ENCODE measurements around the gene CNR1.
"Not testable (repeated sequence)": the region's sequence is repeated elsewhere in the genome, so short reads cannot be mapped to it uniquely, and the experiment has no call there.

Gene CNR1

GRCh38 chr6:88165844-88166492 is at the start of gene CNR1:
Gene CNR1, minus strand, starts transcription at chr6:88166347. Its CDS starts 21,073 bp downstream, at chr6:88145274.
- no peak for DNase-seq (ENCODE audit: low spot score)

- DNase-seq (ENCODE audit: low spot score), result no peak
Observed at GRCh38 chr6:88211446-88211845, 45.3 kb upstream of the CNR1 start.

GRCh38 chr6:88209301-88209700 is 43.2 kb upstream of the CNR1 start:
- no peak for DNase-seq (ENCODE audit: low spot score)

GRCh38 chr6:88208726-88209125 is 42.6 kb upstream of the CNR1 start:
- no peak for DNase-seq (ENCODE audit: low spot score)

- not testable (repeated sequence) for DNase-seq (ENCODE audit: low spot score)
Observed at GRCh38 chr6:88201734-88202133, 35.6 kb upstream of the CNR1 start.

GRCh38 chr6:88184921-88185320 is 18.8 kb upstream of the CNR1 start:
- DNase-seq (ENCODE audit: low spot score), result no peak

GRCh38 chr6:88183471-88183870 is 17.3 kb upstream of the CNR1 start:
- no peak for DNase-seq (ENCODE audit: low spot score)

- no peak for DNase-seq (ENCODE audit: low spot score)
Observed at GRCh38 chr6:88179692-88180091, 13.5 kb upstream of the CNR1 start.

GRCh38 chr6:88177961-88178464 is 11.9 kb upstream of the CNR1 start:
- DNase-seq (ENCODE audit: low spot score), result no peak

- no peak for DNase-seq (ENCODE audit: low spot score)
Observed at GRCh38 chr6:88174906-88175305, 8.8 kb upstream of the CNR1 start.

- DNase-seq (ENCODE audit: low spot score), result no peak
Observed at GRCh38 chr6:88171312-88171711, 5.2 kb upstream of the CNR1 start.

GRCh38 chr6:88168362-88168761 is 2.2 kb upstream of the CNR1 start:
- no peak for DNase-seq (ENCODE audit: low spot score)

- DNase-seq (ENCODE audit: low spot score), result no peak
Observed at GRCh38 chr6:88167352-88167937, 1.3 kb upstream of the CNR1 start.

GRCh38 chr6:88166493-88167351 is 575 bp upstream of the CNR1 start:
- DNase-seq (ENCODE audit: low spot score), result no peak

- no peak for DNase-seq (ENCODE audit: low spot score)
Observed at GRCh38 chr6:88165087-88165843, 882 bp downstream of the CNR1 start.

- DNase-seq (ENCODE audit: low spot score), result no peak
Observed at GRCh38 chr6:88164061-88164460, 2.1 kb downstream of the CNR1 start.

GRCh38 chr6:88163616-88164015 is 2.5 kb downstream of the CNR1 start:
- no peak for DNase-seq (ENCODE audit: low spot score)

- no peak for DNase-seq (ENCODE audit: low spot score)
Observed at GRCh38 chr6:88161940-88162339, 4.2 kb downstream of the CNR1 start.

GRCh38 chr6:88157106-88157505 is 9.0 kb downstream of the CNR1 start:
- no peak for DNase-seq (ENCODE audit: low spot score)

GRCh38 chr6:88145298-88145963 is 20.7 kb downstream of the CNR1 start:
- DNase-seq (ENCODE audit: low spot score), result no peak

GRCh38 chr6:88144637-88145297 is 21.4 kb downstream of the CNR1 start:
- DNase-seq (ENCODE audit: low spot score), result no peak

Data from CD4-positive, alpha-beta T cell treated with Interleukin-15 for 4 hours (primary cell).